OCI-LY7 (cell line): Measurements from ENCODE around the gene CES2.

Experiments
- EZH2phosphoT487 ChIP-seq: fragments of 200-600 bp; sonication (generic); IDR thresholded peaks from 2 replicates; pipeline ENCODE4 v1.6.1; 2018; ENCODE audit warnings: low read depth, borderline replicate concordance, mild to moderate bottlenecking, mixed run types, antibody characterized with exemption, low read length, moderate library complexity, mixed read lengths
- TF ChIP-seq, protein P1 (sequence below): fragments of 200-600 bp; sonication (generic); conservative IDR thresholded peaks from 2 replicates; pipeline ENCODE4 v1.5.1; 2014; ENCODE audit warnings: mild to moderate bottlenecking, antibody characterized with exemption, low read length, moderate library complexity, mixed read lengths

DNA sequence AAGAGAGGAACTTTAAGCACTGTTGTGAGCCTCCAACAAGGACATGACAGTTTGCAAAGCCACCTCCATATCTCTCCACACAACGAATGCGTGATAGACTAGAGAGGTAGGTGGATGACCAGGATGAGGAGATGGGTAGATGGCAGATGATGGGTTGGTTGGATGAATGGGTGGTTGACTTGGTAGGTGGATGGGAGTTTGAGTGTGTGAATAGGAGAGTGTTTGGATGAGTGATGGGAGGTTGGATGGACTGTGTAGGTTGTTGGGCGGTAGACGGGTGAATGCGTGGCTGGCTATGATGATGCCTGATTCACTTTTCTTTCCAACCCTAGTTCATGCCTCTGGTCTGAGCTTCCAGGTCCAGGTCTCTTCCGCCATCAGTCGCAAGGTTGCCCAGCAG, 20.8 kb upstream of the CES2 start:
- TF ChIP-seq, protein P1, sequence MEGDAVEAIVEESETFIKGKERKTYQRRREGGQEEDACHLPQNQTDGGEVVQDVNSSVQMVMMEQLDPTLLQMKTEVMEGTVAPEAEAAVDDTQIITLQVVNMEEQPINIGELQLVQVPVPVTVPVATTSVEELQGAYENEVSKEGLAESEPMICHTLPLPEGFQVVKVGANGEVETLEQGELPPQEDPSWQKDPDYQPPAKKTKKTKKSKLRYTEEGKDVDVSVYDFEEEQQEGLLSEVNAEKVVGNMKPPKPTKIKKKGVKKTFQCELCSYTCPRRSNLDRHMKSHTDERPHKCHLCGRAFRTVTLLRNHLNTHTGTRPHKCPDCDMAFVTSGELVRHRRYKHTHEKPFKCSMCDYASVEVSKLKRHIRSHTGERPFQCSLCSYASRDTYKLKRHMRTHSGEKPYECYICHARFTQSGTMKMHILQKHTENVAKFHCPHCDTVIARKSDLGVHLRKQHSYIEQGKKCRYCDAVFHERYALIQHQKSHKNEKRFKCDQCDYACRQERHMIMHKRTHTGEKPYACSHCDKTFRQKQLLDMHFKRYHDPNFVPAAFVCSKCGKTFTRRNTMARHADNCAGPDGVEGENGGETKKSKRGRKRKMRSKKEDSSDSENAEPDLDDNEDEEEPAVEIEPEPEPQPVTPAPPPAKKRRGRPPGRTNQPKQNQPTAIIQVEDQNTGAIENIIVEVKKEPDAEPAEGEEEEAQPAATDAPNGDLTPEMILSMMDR, result no peak
- no peak for TF ChIP-seq EZH2phosphoT487
